ENCODE measurements around the gene SUSD2.

- TF ChIP-seq, protein P1, sequence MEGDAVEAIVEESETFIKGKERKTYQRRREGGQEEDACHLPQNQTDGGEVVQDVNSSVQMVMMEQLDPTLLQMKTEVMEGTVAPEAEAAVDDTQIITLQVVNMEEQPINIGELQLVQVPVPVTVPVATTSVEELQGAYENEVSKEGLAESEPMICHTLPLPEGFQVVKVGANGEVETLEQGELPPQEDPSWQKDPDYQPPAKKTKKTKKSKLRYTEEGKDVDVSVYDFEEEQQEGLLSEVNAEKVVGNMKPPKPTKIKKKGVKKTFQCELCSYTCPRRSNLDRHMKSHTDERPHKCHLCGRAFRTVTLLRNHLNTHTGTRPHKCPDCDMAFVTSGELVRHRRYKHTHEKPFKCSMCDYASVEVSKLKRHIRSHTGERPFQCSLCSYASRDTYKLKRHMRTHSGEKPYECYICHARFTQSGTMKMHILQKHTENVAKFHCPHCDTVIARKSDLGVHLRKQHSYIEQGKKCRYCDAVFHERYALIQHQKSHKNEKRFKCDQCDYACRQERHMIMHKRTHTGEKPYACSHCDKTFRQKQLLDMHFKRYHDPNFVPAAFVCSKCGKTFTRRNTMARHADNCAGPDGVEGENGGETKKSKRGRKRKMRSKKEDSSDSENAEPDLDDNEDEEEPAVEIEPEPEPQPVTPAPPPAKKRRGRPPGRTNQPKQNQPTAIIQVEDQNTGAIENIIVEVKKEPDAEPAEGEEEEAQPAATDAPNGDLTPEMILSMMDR (conservative IDR thresholded peaks at IDR 0.05; ENCODE audit: low read depth, low read length): no peak
- TF ChIP-seq SMC3 (IDR thresholded peaks at IDR 0.05; ENCODE audit: low read depth, low read length) (no peak), POLR2A (IDR thresholded peaks at IDR 0.05; ENCODE audit: low read depth, low read length) (no peak), MXI1 (IDR thresholded peaks at IDR 0.05; ENCODE audit: borderline replicate concordance, low read depth, low read length) (no peak), CEBPB (IDR thresholded peaks at IDR 0.05; ENCODE audit: low read depth, low read length) (no peak), FOS (IDR thresholded peaks at IDR 0.05; ENCODE audit: low read depth, low read length) (no peak), ELK1 (IDR thresholded peaks at IDR 0.05; ENCODE audit: borderline replicate concordance, low read depth, low read length) (no peak), RCOR1 (IDR thresholded peaks at IDR 0.05; ENCODE audit: insufficient replicate concordance, low read length) (no peak), RFX5 (IDR thresholded peaks at IDR 0.05; ENCODE audit: low read depth, low read length) (no peak), BHLHE40 (IDR thresholded peaks at IDR 0.05; ENCODE audit: low read depth, low read length) (no peak), RAD21 (IDR thresholded peaks at IDR 0.05; ENCODE audit: low read length) (no peak)
Observed at GRCh38 chr22:24165673-24166072, 15.6 kb upstream of the SUSD2 start.

All from IMR-90 (cell line).